Brain microvascular endothelial cell (primary cell): ENCODE results near the gene CDK14.
A peak's percentile ranks its signal among the peaks of the same experiment; 100 is the strongest.

Source experiments
- DNase-seq: peaks from one replicate; pipeline ENCODE4 v3.0.0-alpha.2; 2020
- H3K27ac ChIP-seq: fragments of 250-450 bp; sonication (Bioruptor Pico); 2 replicates; pipeline ENCODE4 v1.5.1; 2020; ENCODE audit warnings: mild to moderate bottlenecking, moderate library complexity
- H3K27me3 ChIP-seq: fragments of 250-450 bp; sonication (Bioruptor Pico); replicated peaks from 2 replicates; pipeline ENCODE4 v1.5.1; 2020; ENCODE audit warnings: mild to moderate bottlenecking
- H3K36me3 ChIP-seq: fragments of 250-450 bp; sonication (Bioruptor Pico); replicated peaks from 2 replicates; pipeline ENCODE4 v1.5.1; 2020; ENCODE audit warnings: mild to moderate bottlenecking
- H3K4me3 ChIP-seq: 2 replicates; pipeline ENCODE4 v1.5.1; 2011; ENCODE audit warnings: low read depth, mild to moderate bottlenecking, control low read depth, low read length, moderate library complexity
- in situ Hi-C: cut with HindIII; loops from 2 replicates; pipeline ENCODE4 v1.10.0; 2017; ENCODE audit warnings: low sequenced_read_pairs, low pct_ligation_motif_present
- TF ChIP-seq, protein P1 (sequence below): IDR thresholded peaks from 2 replicates; pipeline ENCODE4 v1.5.1; 2011; ENCODE audit warnings: low read depth, mild to moderate bottlenecking, moderate library complexity, low read length, control low read depth, inconsistent platforms; ENCODE audit errors: missing control alignments

Gene CDK14

DNA sequence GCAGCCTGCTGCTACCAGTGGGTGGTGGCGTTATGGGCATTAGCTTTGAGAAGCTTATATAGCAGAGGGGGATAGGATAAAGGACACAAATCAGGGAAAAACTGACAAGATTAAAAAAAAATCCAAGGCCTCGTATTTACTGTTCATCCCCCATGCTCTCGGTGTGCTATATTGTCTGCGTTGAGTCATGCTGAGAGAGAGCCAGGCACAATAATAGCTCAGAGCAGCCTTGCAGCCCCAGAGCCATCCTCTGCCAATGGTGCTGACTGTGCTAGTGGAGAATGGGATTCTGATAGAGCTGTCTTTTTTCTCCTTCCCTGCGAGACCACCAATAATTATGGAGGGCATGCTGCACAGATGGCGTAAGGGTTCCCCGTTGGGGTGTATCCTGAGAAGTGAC lies 616.5 kb downstream of the CDK14 start:
- in situ Hi-C loops = no loop called here
- H3K36me3 ChIP-seq = no peaks in the 10 kb centered on the region
- TF ChIP-seq, protein P1, sequence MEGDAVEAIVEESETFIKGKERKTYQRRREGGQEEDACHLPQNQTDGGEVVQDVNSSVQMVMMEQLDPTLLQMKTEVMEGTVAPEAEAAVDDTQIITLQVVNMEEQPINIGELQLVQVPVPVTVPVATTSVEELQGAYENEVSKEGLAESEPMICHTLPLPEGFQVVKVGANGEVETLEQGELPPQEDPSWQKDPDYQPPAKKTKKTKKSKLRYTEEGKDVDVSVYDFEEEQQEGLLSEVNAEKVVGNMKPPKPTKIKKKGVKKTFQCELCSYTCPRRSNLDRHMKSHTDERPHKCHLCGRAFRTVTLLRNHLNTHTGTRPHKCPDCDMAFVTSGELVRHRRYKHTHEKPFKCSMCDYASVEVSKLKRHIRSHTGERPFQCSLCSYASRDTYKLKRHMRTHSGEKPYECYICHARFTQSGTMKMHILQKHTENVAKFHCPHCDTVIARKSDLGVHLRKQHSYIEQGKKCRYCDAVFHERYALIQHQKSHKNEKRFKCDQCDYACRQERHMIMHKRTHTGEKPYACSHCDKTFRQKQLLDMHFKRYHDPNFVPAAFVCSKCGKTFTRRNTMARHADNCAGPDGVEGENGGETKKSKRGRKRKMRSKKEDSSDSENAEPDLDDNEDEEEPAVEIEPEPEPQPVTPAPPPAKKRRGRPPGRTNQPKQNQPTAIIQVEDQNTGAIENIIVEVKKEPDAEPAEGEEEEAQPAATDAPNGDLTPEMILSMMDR = no peak
- no peaks in the 10 kb centered on the region for H3K27me3 ChIP-seq
- H3K4me3 ChIP-seq = no peak overlapping the region
- H3K27ac ChIP-seq = no peak overlapping the region
- peak; percentile 33 for DNase-seq

DNA sequence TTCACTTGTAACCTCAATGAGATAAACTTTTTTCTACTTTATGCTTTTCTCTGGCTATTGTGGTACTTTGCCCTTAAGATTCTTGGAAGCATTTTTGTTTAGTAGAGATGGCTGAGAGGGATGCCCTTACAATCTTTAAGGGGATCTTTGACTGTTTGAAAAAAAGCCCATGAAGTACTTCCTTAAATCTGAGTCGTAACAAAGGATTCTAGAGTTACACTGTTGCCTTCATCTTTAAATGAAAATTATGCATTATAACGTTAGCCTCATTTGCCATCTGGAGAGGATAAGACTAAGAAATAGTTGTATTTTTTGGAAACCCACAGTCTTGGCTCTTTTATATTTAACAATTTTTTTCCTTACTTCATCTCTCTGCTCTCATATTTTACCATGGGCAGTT lies 630.3 kb downstream of the CDK14 start:
- DNase-seq = no peak
- H3K4me3 ChIP-seq = no peak overlapping the region
- H3K36me3 ChIP-seq = no peaks in the 10 kb centered on the region
- TF ChIP-seq, protein P1 = no peak
- no peaks in the 10 kb centered on the region for H3K27me3 ChIP-seq
- in situ Hi-C loops = no loop called here
- H3K27ac ChIP-seq = no peak overlapping the region

DNA sequence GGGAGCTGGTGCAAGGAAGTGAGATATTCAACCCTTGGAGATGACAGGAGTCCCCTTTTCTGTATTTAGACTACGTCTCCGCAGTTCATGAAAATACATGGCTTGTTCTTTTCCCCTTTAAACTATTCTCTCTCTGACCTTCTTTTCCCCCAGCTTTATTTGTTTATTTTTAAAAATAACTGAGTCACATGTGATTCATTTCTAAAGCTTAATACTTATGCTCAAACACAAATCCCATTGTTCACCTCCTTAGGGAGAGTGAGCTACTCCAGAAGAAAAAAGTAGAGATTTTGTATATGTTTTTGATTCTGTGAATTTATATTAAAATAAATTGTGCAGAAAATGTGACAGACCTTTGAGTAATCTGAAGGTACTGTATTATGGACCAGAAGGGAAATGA lies 632.2 kb downstream of the CDK14 start:
- no peaks in the 10 kb centered on the region for H3K36me3 ChIP-seq
- in situ Hi-C loops = no loop called here
- no peaks in the 10 kb centered on the region for H3K27me3 ChIP-seq
- no peak for DNase-seq
- H3K27ac ChIP-seq = peak overlapping the region; percentile 9
- no peak overlapping the region for H3K4me3 ChIP-seq
- TF ChIP-seq, protein P1 = no peak

DNA sequence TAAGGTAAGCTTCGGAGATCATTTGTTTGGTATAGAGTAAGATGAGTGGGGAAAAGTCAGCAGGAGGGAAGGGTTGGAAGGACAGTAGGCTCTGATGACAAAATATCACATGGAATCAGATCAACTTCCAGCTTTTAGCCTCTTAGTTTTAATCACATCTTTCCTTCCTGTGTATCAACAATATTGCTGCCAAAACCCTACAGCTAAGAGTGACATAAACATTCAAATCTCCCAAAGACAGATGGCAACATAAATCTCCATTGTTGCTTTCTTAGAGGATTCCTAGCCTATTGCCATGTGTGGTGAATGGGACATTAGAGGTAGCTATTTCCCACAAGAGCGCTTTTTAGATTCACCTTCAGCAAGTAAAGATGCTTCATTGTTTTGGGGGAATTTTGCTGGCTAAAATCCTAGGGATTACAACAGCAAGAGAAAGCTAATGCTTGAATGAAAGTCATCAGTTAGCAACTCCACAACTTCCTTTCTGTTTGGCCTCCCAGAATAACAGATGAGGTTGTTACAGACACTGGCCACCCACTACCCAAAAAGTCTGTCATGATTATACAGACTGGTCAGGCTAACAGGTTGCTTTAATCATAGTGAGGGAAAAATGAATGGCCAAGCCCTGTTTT lies 632.9 kb downstream of the CDK14 start:
- no peaks in the 10 kb centered on the region for H3K27me3 ChIP-seq
- in situ Hi-C loops = no loop called here
- no peak for DNase-seq
- H3K4me3 ChIP-seq = no peak overlapping the region
- TF ChIP-seq, protein P1 = no peak
- H3K27ac ChIP-seq = peak overlapping the region; percentile 9
- no peaks in the 10 kb centered on the region for H3K36me3 ChIP-seq

DNA sequence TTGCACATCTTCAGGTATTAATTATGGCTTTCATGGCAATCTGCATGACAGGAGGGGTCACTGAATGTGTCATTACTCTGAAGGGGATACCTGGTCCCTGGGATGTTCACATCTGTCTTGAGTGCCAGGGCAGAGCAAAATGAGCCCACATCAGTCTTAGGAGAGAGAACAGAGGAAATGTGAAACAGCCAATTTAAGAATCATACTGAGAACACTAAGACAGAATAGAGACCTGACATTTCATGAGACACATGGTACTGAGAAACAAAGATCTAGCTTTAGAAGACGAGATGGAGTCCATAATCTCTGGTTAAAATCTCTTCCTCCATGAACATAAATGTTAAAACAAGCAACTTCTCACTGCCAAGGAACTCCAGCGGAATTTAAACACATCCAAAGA lies 634.0 kb downstream of the CDK14 start:
- Histone ChIP-seq H3K36me3 (no peaks in the 10 kb centered on the region), H3K4me3 (no peak overlapping the region), H3K27ac (no peak overlapping the region), H3K27me3 (no peaks in the 10 kb centered on the region)
- DNase-seq = no peak
- TF ChIP-seq, protein P1 = no peak
- in situ Hi-C loops = no loop called here

DNA sequence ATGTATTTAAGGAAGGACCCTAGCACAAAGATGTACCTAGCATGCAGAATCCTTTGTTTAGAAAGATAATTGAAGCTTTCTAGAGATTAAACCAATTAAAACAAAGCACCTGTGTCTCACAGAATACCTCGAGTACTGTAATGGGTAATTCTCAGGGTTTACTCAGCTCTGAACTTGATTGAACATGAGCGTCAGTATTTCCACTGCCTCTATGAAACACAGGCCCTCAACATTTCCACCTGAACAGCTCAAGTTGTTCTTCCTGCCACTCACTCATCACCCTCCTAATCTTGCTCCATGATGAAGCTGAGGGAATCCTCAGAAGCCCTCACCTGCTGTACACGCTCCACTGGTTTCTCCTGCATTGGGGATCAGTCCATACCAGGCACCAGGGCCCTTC lies 634.4 kb downstream of the CDK14 start:
- in situ Hi-C loops = no loop called here

More for the DNA sequence above, 634.4 kb downstream of the CDK14 start:
- TF ChIP-seq, protein P1 = no peak
- DNase-seq = no peak
- H3K4me3 ChIP-seq = no peak overlapping the region
- H3K27ac ChIP-seq = no peak overlapping the region
- no peaks in the 10 kb centered on the region for H3K36me3 ChIP-seq
- H3K27me3 ChIP-seq = no peaks in the 10 kb centered on the region
